Measurements from ENCODE around the gene HIRIP3. TPM values are rescaled to one million over a fixed set of nuclear protein-coding genes. Genes with fewer than 3 reads are reported as not detected.
A peak's percentile ranks its signal among the peaks of the same experiment; 100 is the strongest.

HIRIP3 gene
- total and polyA plus RNA-seq, 2 of the 4 experiments (the other 2 are of a cell fraction) = 5.0 to 10.5 TPM

DNA sequence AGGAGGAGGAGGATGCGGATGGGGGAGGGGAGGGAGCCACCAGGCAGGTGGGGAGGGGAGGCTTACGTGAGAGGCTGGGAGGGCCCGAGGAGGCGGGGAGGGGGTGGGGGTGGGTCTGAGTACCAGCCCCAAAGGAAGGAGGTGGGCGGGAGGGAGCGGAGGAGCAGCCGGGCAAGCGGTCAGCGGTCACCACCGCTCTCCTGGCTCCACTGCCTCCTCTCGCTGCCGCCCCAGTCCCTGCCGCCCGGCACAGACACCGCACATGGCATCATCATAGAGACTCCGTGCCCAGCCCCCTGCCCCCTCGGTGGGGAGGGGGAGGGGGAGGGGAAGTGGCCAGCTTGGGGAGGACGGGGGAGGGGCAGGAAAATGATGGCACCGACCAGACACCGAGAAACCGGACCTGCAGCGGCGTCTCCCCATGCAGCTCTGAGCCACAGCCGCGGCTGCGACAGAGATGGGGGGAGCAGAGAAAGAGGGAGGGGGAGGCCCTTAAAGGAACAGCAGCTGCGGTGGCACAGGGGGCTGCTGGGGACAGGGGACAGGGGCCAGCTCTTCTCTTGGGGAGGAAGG, 35.5 kb upstream of the HIRIP3 start, which contains the start of gene TLCD3B:
Gene TLCD3B (minus strand): TSS at position 431 of the 573 bp plus-strand sequence. CDS start 744 bp downstream, outside the sequence.
- H3K4ac ChIP-seq (ENCODE audit: low read depth, low read length) = no peak within 1 kb of the TSS
- no peak within 1 kb of the TSS for H3K4me3 ChIP-seq (ENCODE audit: insufficient read depth, low read depth, low read length)
- H2BK20ac ChIP-seq (ENCODE audit: low read depth, low read length) = no peak within 1 kb of the TSS
- POLR2A ChIA-PET (ENCODE audit: unreplicated experiment) = no interaction called here
- dilution Hi-C loops (cut with HindIII; ENCODE audit: low sequenced_read_pairs, unreplicated experiment) = no loop called here
- H2BK15ac ChIP-seq (ENCODE audit: low read depth, low read length) = no peak within 1 kb of the TSS
- no peak within 1 kb of the TSS for H2AK5ac ChIP-seq (ENCODE audit: low read depth, low read length)
- H3K79me1 ChIP-seq (ENCODE audit: low read depth in 1 of 2, low read length in 2 of 2) = no peaks in the 10 kb centered on the region
- no peaks in the 10 kb centered on the region for H3K9me1 ChIP-seq (ENCODE audit: insufficient read depth, low read length)
- H3K56ac ChIP-seq (ENCODE audit: extremely low read depth, insufficient read depth, low read length) = no peak within 1 kb of the TSS
- no peak within 1 kb of the TSS for H4K5ac ChIP-seq (ENCODE audit: low read depth, low read length)
- intact Hi-C loops (cut with micrococcal nuclease) = no loop called here
- H2BK120ac ChIP-seq (ENCODE audit: low read depth, low read length) = no peak within 1 kb of the TSS
- H4K20me1 ChIP-seq (ENCODE audit: insufficient read depth, low read length) = peaks cover 9% of the 10 kb centered on the region; the same call in 1 of the 2 replicates
- no peak within 1 kb of the TSS; the same call in 1 of the 2 replicates for H3K4me2 ChIP-seq (ENCODE audit: low read depth, low read length)
- H3K9me3 ChIP-seq (ENCODE audit: control insufficient read depth, insufficient read depth, low read length) = no peaks in the 10 kb centered on the region
- WGBS, 2 experiments (ENCODE audit: extremely low coverage in 2 of 2, insufficient read length in 1 of 2) = 3% methylated on average over 5 of the region's 27 CpGs; no CpG with 5 or more reads in 1 of the 2 experiments
- H3K4me1 ChIP-seq (ENCODE audit: control insufficient read depth, insufficient read depth, low read length) = no peaks in the 10 kb centered on the region
- no peak within 1 kb of the TSS for H2BK5ac ChIP-seq (ENCODE audit: low read depth, low read length, poor library complexity, severe bottlenecking)
- no peak within 1 kb of the TSS for H4K91ac ChIP-seq (ENCODE audit: insufficient read depth, low read depth, low read length)
- no peak within 1 kb of the TSS for H3K27ac ChIP-seq (ENCODE audit: insufficient read depth, low read length)
- peaks cover 65% of the 10 kb centered on the region for H3K27me3 ChIP-seq (ENCODE audit: control insufficient read depth, insufficient read depth, low read length)
- CTCF ChIA-PET = interaction anchor here (0.6 kb wide), 1 partner anchor 274 kb away, joined by 4 read pairs; no protein-coding TSS in a partner anchor
- H3K23ac ChIP-seq (ENCODE audit: low read depth, low read length) = no peak within 1 kb of the TSS
- H3K9ac ChIP-seq (ENCODE audit: low read depth, low read length) = no peak within 1 kb of the TSS
- no peak within 1 kb of the TSS for H4K8ac ChIP-seq (ENCODE audit: low read depth in 2 of 2, low read length in 2 of 2)
- H3K14ac ChIP-seq (replicated peaks; ENCODE audit: low read depth, low read length) = no peak within 1 kb of the TSS
- H3K36me3 ChIP-seq (ENCODE audit: control insufficient read depth, insufficient read depth, low read length) = no peaks in the 10 kb centered on the region
- in situ Hi-C loops (cut with MboI; ENCODE audit: low sequenced_read_pairs) = no loop called here
- no peak within 1 kb of the TSS for H2AK9ac ChIP-seq (replicated peaks; ENCODE audit: low read depth, low read length, poor library complexity)
- DNase-seq (no peak), ATAC-seq (ENCODE audit: low read depth) (peak; percentile 30; the same call in 1 of the 2 replicates)
- H3K18ac ChIP-seq (ENCODE audit: low read depth, low read length) = no peak within 1 kb of the TSS
- no peak for TF ChIP-seq POLR2A (IDR thresholded peaks at IDR 0.05; ENCODE audit: low read depth, low read length)
- TF ChIP-seq CHD1 (IDR thresholded peaks at IDR 0.05; ENCODE audit: low read depth, low read length) = no peak
- TF ChIP-seq ELK1 (IDR thresholded peaks at IDR 0.05; ENCODE audit: borderline replicate concordance, low read depth, low read length) = no peak
- H2AFZ ChIP-seq (replicated peaks; ENCODE audit: low read length, poor library complexity) = peak within 1 kb of the TSS; percentile 32
- no TSS peak for BruUV-seq (replicated peaks)
